ENCODE results near the gene TNRC6B.
A peak's percentile ranks its signal among the peaks of the same experiment; 100 is the strongest.

Gene TNRC6B

DNA sequence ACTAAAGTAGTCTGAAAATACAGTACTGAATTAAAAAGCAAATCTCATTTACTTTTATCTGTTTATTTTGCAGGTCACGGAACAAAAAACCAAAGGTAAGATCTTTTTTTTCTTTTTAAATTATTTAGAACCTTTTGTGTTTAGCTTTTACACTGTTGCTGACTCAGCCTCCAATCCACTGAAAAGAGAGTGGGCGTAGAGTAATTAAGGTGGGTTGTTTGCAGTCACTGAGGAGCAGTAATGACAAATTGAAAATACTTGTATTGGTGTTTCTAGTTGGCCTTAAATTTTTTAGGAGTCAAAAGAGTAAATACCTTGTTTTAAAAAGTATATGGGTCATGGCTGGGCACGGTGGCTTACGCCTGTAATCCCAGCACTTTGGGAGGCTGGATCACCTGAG is 73.4 kb downstream of the TNRC6B start:
- Mint-ChIP-seq H3K36me3 (ENCODE audit: low read depth) (peaks cover 44% of the 10 kb centered on the region), H3K27ac (peak overlapping the region; percentile 1 to 69 (median 68)), H3K9me3 (no peaks in the 10 kb centered on the region), H3K27me3 (ENCODE audit: low read depth) (no peaks in the 10 kb centered on the region), H3K4me3 (no peak overlapping the region), H3K4me1 (peaks cover 21% of the 10 kb centered on the region)
- TF ChIP-seq, protein P1, sequence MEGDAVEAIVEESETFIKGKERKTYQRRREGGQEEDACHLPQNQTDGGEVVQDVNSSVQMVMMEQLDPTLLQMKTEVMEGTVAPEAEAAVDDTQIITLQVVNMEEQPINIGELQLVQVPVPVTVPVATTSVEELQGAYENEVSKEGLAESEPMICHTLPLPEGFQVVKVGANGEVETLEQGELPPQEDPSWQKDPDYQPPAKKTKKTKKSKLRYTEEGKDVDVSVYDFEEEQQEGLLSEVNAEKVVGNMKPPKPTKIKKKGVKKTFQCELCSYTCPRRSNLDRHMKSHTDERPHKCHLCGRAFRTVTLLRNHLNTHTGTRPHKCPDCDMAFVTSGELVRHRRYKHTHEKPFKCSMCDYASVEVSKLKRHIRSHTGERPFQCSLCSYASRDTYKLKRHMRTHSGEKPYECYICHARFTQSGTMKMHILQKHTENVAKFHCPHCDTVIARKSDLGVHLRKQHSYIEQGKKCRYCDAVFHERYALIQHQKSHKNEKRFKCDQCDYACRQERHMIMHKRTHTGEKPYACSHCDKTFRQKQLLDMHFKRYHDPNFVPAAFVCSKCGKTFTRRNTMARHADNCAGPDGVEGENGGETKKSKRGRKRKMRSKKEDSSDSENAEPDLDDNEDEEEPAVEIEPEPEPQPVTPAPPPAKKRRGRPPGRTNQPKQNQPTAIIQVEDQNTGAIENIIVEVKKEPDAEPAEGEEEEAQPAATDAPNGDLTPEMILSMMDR (IDR thresholded peaks at IDR 0.05; ENCODE audit: unreplicated experiment in 3 of 3), result no peak

DNA sequence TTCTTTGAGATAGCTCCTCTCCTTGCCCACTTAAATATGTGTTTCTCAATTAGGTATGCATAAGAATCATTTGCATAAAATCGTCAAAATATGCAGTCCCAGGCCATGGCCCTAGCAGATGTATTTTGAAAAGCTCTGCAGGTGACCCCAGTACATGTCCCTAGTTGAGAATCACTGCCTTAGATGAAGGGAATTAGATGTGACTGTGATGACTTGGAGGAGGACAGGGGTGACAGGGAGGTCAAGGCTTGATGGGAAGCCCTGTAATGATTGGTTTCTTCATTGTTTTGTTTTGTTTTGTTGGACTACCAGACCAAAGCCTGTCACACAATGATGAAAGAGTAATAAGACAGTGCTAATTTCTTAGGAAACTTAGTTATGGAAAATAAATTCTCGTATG is 74.4 kb downstream of the TNRC6B start:
- H3K36me3 Mint-ChIP-seq (ENCODE audit: low read depth), result peaks cover 39% of the 10 kb centered on the region
- no peaks in the 10 kb centered on the region for H3K27me3 Mint-ChIP-seq (ENCODE audit: low read depth)
- H3K9me3 Mint-ChIP-seq, result no peaks in the 10 kb centered on the region
- H3K4me3 Mint-ChIP-seq, result no peak overlapping the region
- TF ChIP-seq, protein P1 (IDR thresholded peaks at IDR 0.05; ENCODE audit: unreplicated experiment in 3 of 3), result no peak
- H3K4me1 Mint-ChIP-seq, result peaks cover 30% of the 10 kb centered on the region
- peak overlapping the region in 1 of 3 experiments; percentile 7 for H3K27ac Mint-ChIP-seq

DNA sequence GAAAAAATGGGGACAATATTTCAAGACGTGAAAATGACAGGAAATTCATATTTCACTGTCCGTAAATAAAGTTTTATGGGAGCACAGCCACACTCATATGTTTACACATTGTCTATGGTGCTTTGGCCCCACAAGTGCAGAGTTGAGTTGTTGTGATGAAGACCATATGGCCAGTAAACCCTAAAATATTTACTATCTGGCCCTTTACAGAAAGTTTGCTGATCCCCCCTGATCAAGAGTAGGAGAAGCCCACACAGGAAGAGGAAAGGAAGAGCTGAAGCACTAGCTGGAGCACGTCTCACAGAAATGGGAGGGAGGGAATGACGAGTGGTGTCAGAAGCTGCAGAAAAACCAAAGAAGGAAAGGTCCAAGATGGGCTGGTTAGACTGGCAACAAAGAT is 78.8 kb downstream of the TNRC6B start:
- Mint-ChIP-seq H3K27me3 (ENCODE audit: low read depth) (no peaks in the 10 kb centered on the region), H3K4me3 (peak overlapping the region in 1 of 3 experiments; percentile 9), H3K9me3 (no peaks in the 10 kb centered on the region), H3K4me1 (peaks cover 27% of the 10 kb centered on the region), H3K27ac (peak overlapping the region; percentile 13 to 74 (median 45)), H3K36me3 (ENCODE audit: low read depth) (peaks cover 51% of the 10 kb centered on the region)
- TF ChIP-seq, protein P1 (IDR thresholded peaks at IDR 0.05; ENCODE audit: unreplicated experiment in 3 of 3), result no peak

DNA sequence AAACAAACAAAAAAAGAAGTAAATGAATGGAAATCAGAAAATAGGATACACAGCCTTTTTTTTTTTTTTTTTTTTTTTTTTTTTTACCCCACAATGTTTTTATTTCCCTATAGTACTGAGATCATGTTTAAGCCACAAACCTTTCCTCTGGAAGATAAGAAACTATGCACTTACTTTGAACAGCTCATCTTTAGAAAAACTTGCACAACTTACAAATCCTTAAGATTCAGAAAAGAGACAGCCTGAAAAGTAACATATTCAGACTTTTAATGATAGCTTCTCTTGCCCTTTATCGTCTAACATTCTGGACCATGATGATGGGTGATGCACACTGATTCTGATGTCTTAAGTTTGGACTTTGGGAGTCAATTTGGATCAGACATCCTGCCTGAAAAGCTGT is 80.3 kb downstream of the TNRC6B start:
- peak overlapping the region in 2 of 3 experiments; percentile 60 to 73 for H3K27ac Mint-ChIP-seq
- TF ChIP-seq, protein P1 (IDR thresholded peaks at IDR 0.05; ENCODE audit: unreplicated experiment in 3 of 3), result no peak
- no peaks in the 10 kb centered on the region for H3K27me3 Mint-ChIP-seq (ENCODE audit: low read depth)
- no peaks in the 10 kb centered on the region for H3K9me3 Mint-ChIP-seq
- peaks cover 22% of the 10 kb centered on the region for H3K4me1 Mint-ChIP-seq
- H3K36me3 Mint-ChIP-seq (ENCODE audit: low read depth), result peaks cover 57% of the 10 kb centered on the region
- no peak overlapping the region for H3K4me3 Mint-ChIP-seq

DNA sequence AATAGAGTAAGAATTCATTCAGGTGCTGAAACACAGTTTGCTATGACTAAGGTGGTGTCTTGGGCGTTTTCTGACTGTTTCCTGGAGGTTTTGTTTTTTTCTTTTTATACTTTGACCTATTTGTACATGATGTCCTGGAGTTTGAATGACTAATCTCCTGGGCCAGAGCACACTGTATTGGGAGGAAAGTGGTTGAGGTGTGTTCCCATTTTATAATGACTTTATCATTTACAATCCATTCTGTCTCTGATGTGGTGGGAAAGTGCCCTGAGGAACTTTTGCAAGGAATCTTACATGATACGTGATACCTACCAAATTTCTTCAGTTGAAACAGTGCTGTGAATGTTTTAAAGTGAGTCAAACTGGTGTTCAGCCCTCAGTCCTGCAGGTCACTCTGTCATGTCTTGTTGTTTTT is 80.8 kb downstream of the TNRC6B start:
- Mint-ChIP-seq H3K4me1 (peaks cover 23% of the 10 kb centered on the region), H3K9me3 (no peaks in the 10 kb centered on the region)

DNA sequence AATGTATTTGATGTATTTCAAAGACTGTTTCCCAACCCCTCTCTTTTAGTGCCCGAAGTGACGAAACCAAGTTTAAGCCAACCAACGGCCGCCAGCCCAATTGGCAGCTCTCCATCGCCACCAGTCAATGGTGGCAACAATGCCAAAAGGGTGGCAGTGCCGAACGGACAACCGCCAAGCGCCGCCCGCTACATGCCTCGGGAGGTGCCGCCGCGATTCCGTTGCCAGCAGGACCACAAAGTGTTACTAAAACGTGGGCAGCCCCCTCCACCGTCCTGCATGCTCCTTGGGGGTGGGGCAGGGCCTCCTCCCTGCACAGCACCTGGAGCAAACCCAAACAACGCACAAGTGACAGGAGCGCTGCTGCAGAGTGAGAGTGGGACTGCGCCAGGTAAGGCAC is 84.1 kb downstream of the TNRC6B start:
- TF ChIP-seq, protein P1 (IDR thresholded peaks at IDR 0.05; ENCODE audit: unreplicated experiment in 3 of 3), result no peak
- Mint-ChIP-seq H3K4me1 (peaks cover 20% of the 10 kb centered on the region), H3K36me3 (ENCODE audit: low read depth) (peaks cover 76% of the 10 kb centered on the region), H3K27me3 (ENCODE audit: low read depth) (no peaks in the 10 kb centered on the region), H3K27ac (no peak overlapping the region), H3K4me3 (no peak overlapping the region), H3K9me3 (no peaks in the 10 kb centered on the region)

More for the DNA sequence above, 80.8 kb downstream of the TNRC6B start:
- H3K27me3 Mint-ChIP-seq (ENCODE audit: low read depth), result no peaks in the 10 kb centered on the region
- H3K27ac Mint-ChIP-seq, result peak overlapping the region in 2 of 3 experiments; percentile 60 to 73
- H3K36me3 Mint-ChIP-seq (ENCODE audit: low read depth), result peaks cover 58% of the 10 kb centered on the region
- H3K4me3 Mint-ChIP-seq, result no peak overlapping the region
- TF ChIP-seq, protein P1 (IDR thresholded peaks at IDR 0.05; ENCODE audit: unreplicated experiment in 3 of 3), result no peak

Measured in nephron (organoid).